CD4-positive, alpha-beta T cell (primary cell): ENCODE data around the gene RGS7BP. TPM values are rescaled to one million over a fixed set of nuclear protein-coding genes. Genes with fewer than 3 reads are reported as not detected.

ENCODE experiments used
- ATAC-seq: fragments of 200-7000 bp; cut with Tn5 transposase; one replicate; pipeline ENCODE4 v1.10.0; 2022; ENCODE audit warnings: mild to moderate bottlenecking; ENCODE audit not compliant: poor library complexity
- CTCF ChIA-PET: fragments of 350-600 bp; sonication (Branson Sonifier 250); formaldehyde crosslinking; loops from one replicate; lab custom pipeline; 2021; ENCODE audit warnings: antibody characterized with exemption, inconsistent platforms; lab: Charles Lee
- POLR2A ChIA-PET: fragments of 350-600 bp; sonication (Branson Sonifier 250); formaldehyde crosslinking; loops from one replicate; lab custom pipeline; 2021; ENCODE audit warnings: antibody characterized with exemption, inconsistent platforms; lab: Charles Lee
- DNase-seq, 14 experiments: peaks; one replicate each; pipeline ENCODE4 v3.0.0-alpha.2; 2013 to 2020; ENCODE audit warnings: mixed read lengths in 2 of 14
- H3K27ac ChIP-seq, 2 donors: one replicate each; pipeline versions ENCODE4 v1.5.1 to v1.7.0; 2013; ENCODE audit warnings: low read length in 2 of 2, low read depth in 1 of 2, mild to moderate bottlenecking in 1 of 2
- H3K27me3 ChIP-seq, 2 experiments: 1 replicate in 1 of 2; 2 replicates in 1 of 2; pipeline versions ENCODE4 v1.6.1 to v1.7.0; 2013; ENCODE audit warnings: low read length in 2 of 2, control low read depth in 1 of 2, mild to moderate bottlenecking in 1 of 2, moderate library complexity in 1 of 2; ENCODE audit not compliant: insufficient read depth in 2 of 2, control insufficient read depth in 1 of 2
- H3K36me3 ChIP-seq: one replicate; pipeline ENCODE4 v1.6.1; 2013; ENCODE audit warnings: low read length, control low read depth; ENCODE audit not compliant: insufficient read depth
- H3K4me1 ChIP-seq: one replicate; pipeline ENCODE4 v1.6.1; 2013; ENCODE audit warnings: low read length, control low read depth; ENCODE audit not compliant: insufficient read depth
- H3K4me3 ChIP-seq: one replicate; pipeline ENCODE4 v1.5.1; 2013; ENCODE audit warnings: mild to moderate bottlenecking, low read length, moderate library complexity
- H3K9me3 ChIP-seq, 2 experiments: 1 replicate in 1 of 2; 2 replicates in 1 of 2; pipeline versions ENCODE4 v1.6.1 to v1.7.0; 2013; ENCODE audit warnings: low read length in 2 of 2, mild to moderate bottlenecking in 2 of 2, control low read depth in 1 of 2, moderate library complexity in 1 of 2; ENCODE audit not compliant: control insufficient read depth in 1 of 2, insufficient read depth in 1 of 2
- H3K27ac Mint-ChIP-seq: one replicate; pipeline ENCODE4 v1.8.0; 2020; ENCODE audit warnings: mixed read lengths
- H3K27me3 Mint-ChIP-seq: one replicate; pipeline ENCODE4 v1.8.0; 2021; ENCODE audit warnings: mixed read lengths
- H3K36me3 Mint-ChIP-seq: one replicate; pipeline ENCODE4 v1.8.0; 2021; ENCODE audit warnings: low read depth, mixed read lengths
- H3K4me1 Mint-ChIP-seq: one replicate; pipeline ENCODE4 v1.8.0; 2021; ENCODE audit warnings: low read depth, mixed read lengths
- H3K4me3 Mint-ChIP-seq: one replicate; pipeline ENCODE4 v1.8.0; 2020; ENCODE audit warnings: mild to moderate bottlenecking, mixed read lengths
- H3K9me3 Mint-ChIP-seq: one replicate; pipeline ENCODE4 v1.8.0; 2020; ENCODE audit warnings: mixed read lengths
- intact Hi-C, 2 experiments: fragments of 100-400 bp; cut with DNase I in 1 of 2; cut with micrococcal nuclease in 1 of 2; formaldehyde crosslinking; loops; one replicate each; pipeline versions ENCODE4 v1.15.1 to v1.9.0; 2023 to 2025; cut with DNase I, micrococcal nuclease
- polyA plus RNA-seq, 2 donors: library from polyadenylated mRNA; unstranded; fragments of 120-200 nt; gene quantifications; one replicate each; pipeline ENCODE4 v1.2.1, GENCODE V29; 2013
- total RNA-seq, 174 experiments: library from RNA in 2 of 174; stranded (reverse) in 2 of 174; gene quantifications; one replicate each; pipeline ENCODE4 v1.2.3 and lab custom pipeline; 2021 to 2026
- TF ChIP-seq, protein P1 (sequence below): fragments of 200-600 bp; IDR thresholded peaks from one replicate; pipeline ENCODE4 v1.8.0; 2022; ENCODE audit warnings: antibody characterized with exemption, mild to moderate bottlenecking

Gene RGS7BP
- total RNA-seq = not detected
- not detected for polyA plus RNA-seq (2013, experiment 1 of 2)
- 0.26 TPM for polyA plus RNA-seq (2013, experiment 2 of 2)
- total RNA-seq (lab: John Stamatoyannopoulos, UW) = 0 to 0.11 (median 0) reads per million in 172 experiments

DNA sequence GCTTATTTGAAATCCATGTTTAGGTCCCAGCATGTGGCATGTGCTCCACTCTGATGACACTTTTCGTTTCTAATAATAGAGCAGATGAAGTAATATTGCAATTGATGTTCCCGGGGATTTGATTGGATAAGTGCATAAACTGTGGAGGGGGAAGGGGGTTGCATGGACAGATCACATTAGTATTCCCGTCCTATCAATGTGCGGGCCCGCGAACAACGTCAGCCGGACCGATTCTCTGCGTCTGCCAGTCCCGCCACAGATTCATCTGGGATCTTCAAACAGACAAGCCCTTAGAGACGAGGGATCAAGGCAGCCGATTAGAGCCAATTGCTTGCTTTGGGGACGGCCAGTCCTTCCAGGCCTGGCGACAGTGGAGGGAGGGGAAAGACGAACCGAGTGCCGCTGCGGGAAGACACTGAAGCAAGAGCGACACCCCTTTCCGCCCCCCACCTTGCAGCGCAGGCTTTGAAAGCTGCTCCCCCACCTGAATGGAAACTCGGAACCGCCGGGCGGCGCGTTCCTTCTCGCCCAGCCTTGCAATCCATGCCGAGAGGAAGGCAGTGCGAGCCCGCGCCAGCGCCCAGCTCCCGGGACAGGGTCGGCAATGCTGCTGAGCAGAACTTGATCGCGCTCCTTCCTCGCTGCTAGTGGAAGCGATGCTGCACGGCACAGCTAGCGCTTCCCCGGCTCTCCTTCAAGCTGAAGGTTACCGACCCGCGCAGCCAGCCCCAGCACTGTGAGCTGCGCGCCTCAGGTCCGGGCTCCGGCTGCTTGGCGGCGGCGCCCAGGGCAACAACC is at the start of gene RGS7BP:
TSS of gene RGS7BP (plus strand) at position 247 of the 798 bp plus-strand sequence. CDS start 610 bp downstream, outside the sequence.
- H3K9me3 ChIP-seq = peaks cover 0 to 16% of the 10 kb centered on the region in 2 experiments
- Mint-ChIP-seq H3K4me1 (peaks cover 7% of the 10 kb centered on the region), H3K9me3 (no peaks in the 10 kb centered on the region), H3K27ac (no peak within 1 kb of the TSS), H3K27me3 (peaks cover 68% of the 10 kb centered on the region), H3K36me3 (no peaks in the 10 kb centered on the region), H3K4me3 (no peak within 1 kb of the TSS)
- TF ChIP-seq, protein P1, sequence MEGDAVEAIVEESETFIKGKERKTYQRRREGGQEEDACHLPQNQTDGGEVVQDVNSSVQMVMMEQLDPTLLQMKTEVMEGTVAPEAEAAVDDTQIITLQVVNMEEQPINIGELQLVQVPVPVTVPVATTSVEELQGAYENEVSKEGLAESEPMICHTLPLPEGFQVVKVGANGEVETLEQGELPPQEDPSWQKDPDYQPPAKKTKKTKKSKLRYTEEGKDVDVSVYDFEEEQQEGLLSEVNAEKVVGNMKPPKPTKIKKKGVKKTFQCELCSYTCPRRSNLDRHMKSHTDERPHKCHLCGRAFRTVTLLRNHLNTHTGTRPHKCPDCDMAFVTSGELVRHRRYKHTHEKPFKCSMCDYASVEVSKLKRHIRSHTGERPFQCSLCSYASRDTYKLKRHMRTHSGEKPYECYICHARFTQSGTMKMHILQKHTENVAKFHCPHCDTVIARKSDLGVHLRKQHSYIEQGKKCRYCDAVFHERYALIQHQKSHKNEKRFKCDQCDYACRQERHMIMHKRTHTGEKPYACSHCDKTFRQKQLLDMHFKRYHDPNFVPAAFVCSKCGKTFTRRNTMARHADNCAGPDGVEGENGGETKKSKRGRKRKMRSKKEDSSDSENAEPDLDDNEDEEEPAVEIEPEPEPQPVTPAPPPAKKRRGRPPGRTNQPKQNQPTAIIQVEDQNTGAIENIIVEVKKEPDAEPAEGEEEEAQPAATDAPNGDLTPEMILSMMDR = no peak
- no peak within 1 kb of the TSS for H3K27ac ChIP-seq
- ATAC-seq = no peak
- H3K4me3 ChIP-seq = no peak within 1 kb of the TSS
- ChIA-PET POLR2A (no interaction called here), CTCF (no interaction called here)
- H3K36me3 ChIP-seq = no peaks in the 10 kb centered on the region
- DNase-seq = no peak
- peaks cover 25 to 40% of the 10 kb centered on the region in 2 experiments for H3K27me3 ChIP-seq
- no peaks in the 10 kb centered on the region for H3K4me1 ChIP-seq
- intact Hi-C loops = no loop called here

DNA sequence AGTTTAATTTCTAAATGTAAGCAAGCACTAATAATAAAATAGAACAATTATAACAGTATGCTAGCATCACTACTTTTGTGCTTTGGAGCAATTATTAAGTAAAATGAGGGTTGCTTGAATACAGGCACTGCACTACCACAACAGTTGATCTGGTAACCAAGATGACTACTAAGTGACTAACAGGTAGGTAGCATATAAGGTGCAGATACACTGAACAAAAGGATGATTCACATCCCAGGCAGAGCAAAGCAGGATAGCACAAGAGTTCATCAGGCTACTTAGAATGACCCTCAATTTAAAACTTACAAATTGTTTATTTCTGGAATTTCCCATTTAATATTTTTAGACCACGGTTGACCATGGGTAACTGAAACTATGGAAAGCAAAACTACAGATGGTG is 48.0 kb upstream of the RGS7BP start:
- ChIA-PET POLR2A (no interaction called here), CTCF (no interaction called here)
- no peak for DNase-seq
- no peak overlapping the region for H3K4me3 Mint-ChIP-seq
- no peak overlapping the region for H3K27ac Mint-ChIP-seq
- H3K27ac ChIP-seq = no peak overlapping the region
- no peaks in the 10 kb centered on the region for H3K36me3 Mint-ChIP-seq
- H3K4me3 ChIP-seq = no peak overlapping the region
- no peaks in the 10 kb centered on the region for H3K27me3 Mint-ChIP-seq
- TF ChIP-seq, protein P1 = no peak
- H3K27me3 ChIP-seq = no peaks in the 10 kb centered on the region
- peaks cover 7% of the 10 kb centered on the region for H3K9me3 Mint-ChIP-seq
- H3K4me1 ChIP-seq = no peaks in the 10 kb centered on the region
- intact Hi-C loops = no loop called here
- H3K36me3 ChIP-seq = no peaks in the 10 kb centered on the region
- H3K9me3 ChIP-seq = peaks cover 0 to 8% of the 10 kb centered on the region in 2 experiments
- no peaks in the 10 kb centered on the region for H3K4me1 Mint-ChIP-seq
- no peak for ATAC-seq

DNA sequence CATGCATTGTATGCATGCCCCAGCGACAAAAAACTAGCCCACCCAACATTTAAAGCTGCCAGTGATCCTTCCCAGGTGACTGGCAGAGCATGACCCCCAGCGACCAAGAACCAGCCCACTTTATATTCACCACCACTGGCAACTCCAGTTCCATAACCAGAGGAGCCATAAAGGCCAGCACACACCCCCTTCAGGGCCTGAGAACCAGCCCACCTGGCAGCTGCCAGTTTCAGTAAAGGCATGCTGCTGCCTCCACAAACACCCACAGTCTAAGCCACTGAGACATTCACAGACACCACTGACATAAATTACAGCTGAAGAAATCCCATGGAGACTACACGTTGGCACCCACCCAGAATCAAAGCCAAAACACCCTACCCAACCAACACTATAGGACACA is 46.9 kb upstream of the RGS7BP start:
- H3K36me3 Mint-ChIP-seq = no peaks in the 10 kb centered on the region
- TF ChIP-seq, protein P1 = no peak
- intact Hi-C loops = no loop called here
- peaks cover 8% of the 10 kb centered on the region for H3K9me3 Mint-ChIP-seq
- no peak for DNase-seq
- no peaks in the 10 kb centered on the region for H3K27me3 Mint-ChIP-seq
- no peak overlapping the region for H3K27ac Mint-ChIP-seq
- H3K4me1 Mint-ChIP-seq = no peaks in the 10 kb centered on the region
- no peaks in the 10 kb centered on the region for H3K27me3 ChIP-seq
- no peak overlapping the region for H3K4me3 ChIP-seq
- ATAC-seq = no peak
- H3K27ac ChIP-seq = no peak overlapping the region
- ChIA-PET CTCF (no interaction called here), POLR2A (no interaction called here)
- no peaks in the 10 kb centered on the region for H3K4me1 ChIP-seq
- no peaks in the 10 kb centered on the region for H3K36me3 ChIP-seq
- H3K4me3 Mint-ChIP-seq = no peak overlapping the region
- peaks cover 0 to 8% of the 10 kb centered on the region in 2 experiments for H3K9me3 ChIP-seq
